CD4-positive, alpha-beta T cell (primary cell): ENCODE results near the gene WDFY2. TPM values are rescaled to one million over a fixed set of nuclear protein-coding genes. Genes with fewer than 3 reads are reported as not detected.

ENCODE experiments used
- ATAC-seq: fragments of 200-7000 bp; cut with Tn5 transposase; one replicate; pipeline ENCODE4 v1.10.0; 2022; ENCODE audit warnings: mild to moderate bottlenecking; ENCODE audit not compliant: poor library complexity
- CTCF ChIA-PET: fragments of 350-600 bp; sonication (Branson Sonifier 250); formaldehyde crosslinking; loops from one replicate; lab custom pipeline; 2021; ENCODE audit warnings: antibody characterized with exemption, inconsistent platforms; lab: Charles Lee
- POLR2A ChIA-PET: fragments of 350-600 bp; sonication (Branson Sonifier 250); formaldehyde crosslinking; loops from one replicate; lab custom pipeline; 2021; ENCODE audit warnings: antibody characterized with exemption, inconsistent platforms; lab: Charles Lee
- DNase-seq, 14 experiments: peaks; one replicate each; pipeline ENCODE4 v3.0.0-alpha.2; 2013 to 2020; ENCODE audit warnings: mixed read lengths in 2 of 14
- H3K27ac ChIP-seq, 2 donors: one replicate each; pipeline versions ENCODE4 v1.5.1 to v1.7.0; 2013; ENCODE audit warnings: low read length in 2 of 2, low read depth in 1 of 2, mild to moderate bottlenecking in 1 of 2
- H3K27me3 ChIP-seq, 2 experiments: 1 replicate in 1 of 2; 2 replicates in 1 of 2; pipeline versions ENCODE4 v1.6.1 to v1.7.0; 2013; ENCODE audit warnings: low read length in 2 of 2, control low read depth in 1 of 2, mild to moderate bottlenecking in 1 of 2, moderate library complexity in 1 of 2; ENCODE audit not compliant: insufficient read depth in 2 of 2, control insufficient read depth in 1 of 2
- H3K36me3 ChIP-seq: one replicate; pipeline ENCODE4 v1.6.1; 2013; ENCODE audit warnings: low read length, control low read depth; ENCODE audit not compliant: insufficient read depth
- H3K4me1 ChIP-seq: one replicate; pipeline ENCODE4 v1.6.1; 2013; ENCODE audit warnings: low read length, control low read depth; ENCODE audit not compliant: insufficient read depth
- H3K4me3 ChIP-seq: one replicate; pipeline ENCODE4 v1.5.1; 2013; ENCODE audit warnings: mild to moderate bottlenecking, low read length, moderate library complexity
- H3K9me3 ChIP-seq, 2 experiments: 1 replicate in 1 of 2; 2 replicates in 1 of 2; pipeline versions ENCODE4 v1.6.1 to v1.7.0; 2013; ENCODE audit warnings: low read length in 2 of 2, mild to moderate bottlenecking in 2 of 2, control low read depth in 1 of 2, moderate library complexity in 1 of 2; ENCODE audit not compliant: control insufficient read depth in 1 of 2, insufficient read depth in 1 of 2
- H3K27ac Mint-ChIP-seq: one replicate; pipeline ENCODE4 v1.8.0; 2020; ENCODE audit warnings: mixed read lengths
- H3K27me3 Mint-ChIP-seq: one replicate; pipeline ENCODE4 v1.8.0; 2021; ENCODE audit warnings: mixed read lengths
- H3K36me3 Mint-ChIP-seq: one replicate; pipeline ENCODE4 v1.8.0; 2021; ENCODE audit warnings: low read depth, mixed read lengths
- H3K4me1 Mint-ChIP-seq: one replicate; pipeline ENCODE4 v1.8.0; 2021; ENCODE audit warnings: low read depth, mixed read lengths
- H3K4me3 Mint-ChIP-seq: one replicate; pipeline ENCODE4 v1.8.0; 2020; ENCODE audit warnings: mild to moderate bottlenecking, mixed read lengths
- H3K9me3 Mint-ChIP-seq: one replicate; pipeline ENCODE4 v1.8.0; 2020; ENCODE audit warnings: mixed read lengths
- CTCF ChIP-seq: fragments of 200-600 bp; IDR thresholded peaks from one replicate; pipeline ENCODE4 v1.8.0; 2022; ENCODE audit warnings: antibody characterized with exemption, mild to moderate bottlenecking
- intact Hi-C, 2 experiments: fragments of 100-400 bp; cut with DNase I in 1 of 2; cut with micrococcal nuclease in 1 of 2; formaldehyde crosslinking; loops; one replicate each; pipeline versions ENCODE4 v1.15.1 to v1.9.0; 2023 to 2025; cut with DNase I, micrococcal nuclease
- total RNA-seq, 174 experiments: library from RNA in 2 of 174; stranded (reverse) in 2 of 174; gene quantifications; one replicate each; pipeline ENCODE4 v1.2.3 and lab custom pipeline; 2021 to 2026

The WDFY2 gene
- total RNA-seq, 2 experiments from 2014 or later = 21.4 to 21.9 TPM

- no peak overlapping the region for H3K27ac Mint-ChIP-seq
- CTCF ChIA-PET = no interaction called here
Observed at GRCh38 chr13:51620165-51620983, 36.1 kb downstream of the WDFY2 start.

GRCh38 chr13:51621602-51622001 lies 37.3 kb downstream of the WDFY2 start:
- TF ChIP-seq CTCF = no peak
- ATAC-seq = no peak
- Mint-ChIP-seq H3K27ac (no peak overlapping the region), H3K4me1 (peaks cover 56% of the 10 kb centered on the region), H3K27me3 (no peaks in the 10 kb centered on the region), H3K4me3 (no peak overlapping the region), H3K36me3 (no peaks in the 10 kb centered on the region), H3K9me3 (no peaks in the 10 kb centered on the region)
- intact Hi-C loops = no loop called here
- CTCF ChIA-PET = no interaction called here
- peaks cover 3% of the 10 kb centered on the region for H3K4me1 ChIP-seq
- no peak overlapping the region for H3K27ac ChIP-seq
- H3K27me3 ChIP-seq = no peaks in the 10 kb centered on the region
- POLR2A ChIA-PET = no interaction called here
- H3K9me3 ChIP-seq = no peaks in the 10 kb centered on the region
- DNase-seq = no peak
- H3K4me3 ChIP-seq = no peak overlapping the region
- peaks cover 3% of the 10 kb centered on the region for H3K36me3 ChIP-seq

More at GRCh38 chr13:51620165-51620983, 36.1 kb downstream of the WDFY2 start:
- H3K27me3 ChIP-seq = no peaks in the 10 kb centered on the region
- POLR2A ChIA-PET = no interaction called here
- Mint-ChIP-seq H3K9me3 (no peaks in the 10 kb centered on the region), H3K4me3 (no peak overlapping the region), H3K36me3 (no peaks in the 10 kb centered on the region), H3K4me1 (peaks cover 46% of the 10 kb centered on the region), H3K27me3 (no peaks in the 10 kb centered on the region)
- peaks cover 3% of the 10 kb centered on the region for H3K4me1 ChIP-seq
- H3K27ac ChIP-seq = no peak overlapping the region
- H3K36me3 ChIP-seq = no peaks in the 10 kb centered on the region
- intact Hi-C loops = no loop called here
- H3K9me3 ChIP-seq = no peaks in the 10 kb centered on the region
- no peak overlapping the region for H3K4me3 ChIP-seq
- TF ChIP-seq CTCF = no peak
- ATAC-seq = no peak
- DNase-seq = no peak

GRCh38 chr13:51623473-51623872 lies 39.2 kb downstream of the WDFY2 start:
- no peaks in the 10 kb centered on the region for H3K36me3 Mint-ChIP-seq
- Histone ChIP-seq H3K4me1 (peaks cover 6% of the 10 kb centered on the region), H3K4me3 (no peak overlapping the region), H3K27ac (no peak overlapping the region), H3K9me3 (no peaks in the 10 kb centered on the region), H3K36me3 (peaks cover 3% of the 10 kb centered on the region), H3K27me3 (no peaks in the 10 kb centered on the region)
- intact Hi-C loops = no loop called here
- TF ChIP-seq CTCF = no peak
- ChIA-PET POLR2A (interaction anchor here (0.6 to 1.0 kb wide), 3 partner anchors 18 to 170 kb away, joined by 3 to 5 read pairs (median 3); partner anchors contain the start of gene INTS6), CTCF (no interaction called here)
- H3K9me3 Mint-ChIP-seq = no peaks in the 10 kb centered on the region
- H3K4me3 Mint-ChIP-seq = no peak overlapping the region
- no peak overlapping the region for H3K27ac Mint-ChIP-seq
- H3K27me3 Mint-ChIP-seq = no peaks in the 10 kb centered on the region
- H3K4me1 Mint-ChIP-seq = peaks cover 53% of the 10 kb centered on the region
- DNase-seq (no peak), ATAC-seq (no peak)
